Ammon's horn (tissue), 1 donor: ENCODE data around the gene TMEM181.

Experiments used
- DNase-seq: peaks from one replicate; pipeline ENCODE4 v3.0.0-alpha.2; 2016; ENCODE audit warnings: low spot score

The TMEM181 gene

GRCh38 chr6:158561938-158562337 lies 2.0 kb downstream of the TMEM181 start:
- no peak for DNase-seq

DNA sequence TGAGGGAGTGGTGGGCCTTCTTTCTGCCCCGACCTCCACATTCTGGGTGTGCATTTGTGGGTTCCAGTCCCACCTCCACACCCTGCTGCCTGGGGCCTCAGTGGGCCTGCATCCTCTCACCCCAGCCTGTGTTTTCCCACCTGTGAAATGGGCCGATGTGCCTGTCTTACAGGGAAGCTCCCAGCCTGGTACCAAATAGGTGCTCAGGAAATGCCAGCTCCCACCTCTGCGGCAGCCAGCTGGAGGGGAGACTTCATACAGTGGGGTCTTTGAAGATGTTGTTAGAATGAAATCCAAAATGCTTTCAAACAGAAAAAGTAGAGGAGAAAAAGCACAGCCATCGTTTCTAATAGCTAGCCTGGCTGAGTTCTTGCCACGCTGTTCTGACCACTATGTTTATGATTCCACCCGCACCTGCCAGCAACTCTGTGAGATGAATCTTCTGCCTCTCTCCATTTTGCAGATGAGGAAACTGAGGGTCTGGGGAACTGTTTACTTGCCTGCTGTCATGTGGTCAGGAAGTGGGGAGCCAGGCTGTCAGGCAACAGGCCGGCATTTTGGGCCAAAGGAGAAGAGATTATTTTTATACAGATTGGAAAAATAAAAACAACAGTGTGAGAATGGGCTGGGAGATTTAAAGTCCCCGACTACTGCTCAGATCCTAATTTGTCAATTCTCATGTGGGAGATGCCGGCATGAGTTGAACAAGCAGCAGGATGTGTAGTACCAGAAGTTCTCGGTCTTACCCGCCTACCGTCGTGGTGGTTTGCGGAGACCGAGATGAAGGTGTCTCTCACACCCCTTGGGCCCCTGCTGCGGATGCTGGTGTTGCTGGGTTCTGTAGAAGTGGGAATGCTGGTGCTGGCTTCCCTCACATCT lies 4.6 kb downstream of the TMEM181 start:
- no peak for DNase-seq

GRCh38 chr6:158565122-158565429 lies 5.2 kb downstream of the TMEM181 start:
- DNase-seq = no peak

DNA sequence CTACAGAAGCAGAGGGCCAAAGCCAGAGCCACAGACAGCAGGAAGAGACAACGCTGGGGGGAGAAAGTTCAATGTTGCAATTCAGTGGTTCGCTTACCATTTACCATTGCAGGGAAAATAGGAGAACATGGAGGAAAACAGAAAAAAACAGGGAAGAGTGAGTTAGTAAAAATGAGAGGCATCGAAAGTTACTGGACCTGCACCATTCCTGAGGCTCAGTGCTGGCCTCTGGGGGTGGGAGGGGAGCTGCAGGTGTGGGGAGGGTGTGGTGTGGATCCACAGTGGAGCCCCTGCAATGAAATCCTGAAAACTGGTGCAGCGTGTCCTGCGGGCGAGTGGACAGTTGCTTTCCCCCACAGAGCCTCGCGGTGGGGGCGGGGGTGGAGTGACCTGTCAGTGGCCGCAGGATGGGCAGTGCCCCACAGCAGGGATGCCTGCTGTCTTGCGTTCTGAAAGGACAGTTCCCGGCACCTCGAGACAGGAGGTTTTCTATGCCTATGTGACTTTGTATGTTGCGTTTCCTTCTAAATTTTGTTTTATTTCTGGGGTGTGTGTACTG lies 5.7 kb downstream of the TMEM181 start:
- DNase-seq = no peak

GRCh38 chr6:158566207-158566818 lies 6.4 kb downstream of the TMEM181 start:
- DNase-seq = no peak

DNA sequence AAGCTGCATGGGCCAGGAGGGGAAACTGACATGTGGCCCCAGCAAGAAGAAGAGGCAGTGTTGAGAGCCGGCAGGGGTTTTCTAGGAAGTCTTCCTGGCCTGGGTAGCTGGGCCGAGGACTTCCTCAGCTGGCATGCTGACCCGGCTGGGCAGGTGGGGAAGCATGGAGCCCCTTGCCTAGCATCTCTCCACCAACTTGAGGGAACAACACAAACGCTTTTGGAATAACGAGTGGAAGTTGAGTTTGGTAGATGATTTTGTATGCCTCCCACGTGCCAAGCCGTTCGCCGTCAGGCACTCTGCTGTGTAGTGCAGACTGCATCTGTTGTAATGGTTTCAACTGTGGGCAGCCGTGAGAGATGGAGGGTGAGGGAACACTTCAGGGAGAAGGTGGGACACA lies 7.3 kb downstream of the TMEM181 start:
- DNase-seq = peak; percentile 66

DNA sequence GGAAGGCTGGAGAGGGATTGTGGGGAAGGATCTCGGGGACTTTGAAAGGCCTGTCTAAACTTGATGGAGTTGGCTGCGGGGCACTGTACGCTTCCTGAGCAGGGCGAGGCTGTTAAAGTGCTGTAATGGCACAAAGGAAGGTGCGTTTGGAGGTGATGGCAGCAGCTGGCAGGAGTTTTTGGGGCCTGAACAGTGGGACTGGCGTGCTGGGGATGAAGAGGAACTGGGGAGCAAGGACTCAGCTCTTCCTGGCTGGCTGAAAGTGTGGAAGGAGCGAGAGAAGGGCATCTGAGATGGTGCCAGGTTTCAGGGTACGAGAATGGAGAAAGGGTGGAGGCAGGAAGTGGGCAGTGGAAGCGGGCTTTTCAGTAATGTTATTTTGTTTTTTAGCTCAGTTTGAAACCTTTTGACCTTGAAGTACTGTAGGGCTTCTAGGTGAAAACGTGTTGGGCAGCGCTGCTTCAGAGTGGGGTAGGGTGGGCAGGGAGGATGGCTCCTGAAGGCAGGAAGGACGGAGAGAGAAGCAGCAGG lies 8.0 kb downstream of the TMEM181 start:
- no peak for DNase-seq

- DNase-seq = no peak
These were observed 8.7 kb downstream of the TMEM181 start for GRCh38 chr6:158568549-158568948.

DNA sequence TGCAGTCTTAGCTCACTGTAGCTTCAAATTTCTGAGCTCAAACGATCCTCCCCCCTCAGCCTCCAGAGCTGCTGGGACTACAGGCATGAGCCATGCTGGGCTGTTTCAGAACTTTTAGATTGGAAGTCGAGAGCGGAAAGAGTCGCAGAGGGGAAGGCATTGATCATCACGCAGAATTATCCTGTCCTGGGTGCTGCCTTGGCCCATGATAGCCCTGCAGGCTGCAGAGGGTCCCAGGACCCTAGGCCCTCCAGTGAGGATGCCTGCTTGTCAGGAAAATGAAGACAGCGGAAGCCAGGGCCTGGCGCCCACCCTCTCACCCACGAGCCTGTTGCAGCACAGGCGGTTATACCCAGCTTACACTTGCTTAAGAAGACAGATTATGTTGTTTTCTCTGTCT lies 9.1 kb downstream of the TMEM181 start:
- DNase-seq = no peak

DNA sequence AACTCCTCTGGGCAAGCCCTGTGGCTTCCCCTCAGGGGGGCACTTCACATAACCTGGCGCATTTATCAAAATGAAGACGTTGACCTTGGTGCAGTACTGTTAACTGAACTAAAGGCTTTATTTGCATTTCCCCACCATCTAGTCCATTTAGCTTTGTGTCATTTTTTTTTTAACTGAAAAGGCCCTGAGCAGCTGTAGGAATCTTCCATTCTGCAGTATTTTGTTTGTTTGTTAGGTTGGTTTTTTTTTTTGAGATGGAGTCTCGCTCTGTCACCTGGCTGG lies 10.7 kb downstream of the TMEM181 start:
- DNase-seq = no peak

- no peak for DNase-seq
These were observed 12.1 kb downstream of the TMEM181 start for GRCh38 chr6:158571826-158572652.

- no peak for DNase-seq
These were observed 13.0 kb downstream of the TMEM181 start for GRCh38 chr6:158572653-158573541.

DNA sequence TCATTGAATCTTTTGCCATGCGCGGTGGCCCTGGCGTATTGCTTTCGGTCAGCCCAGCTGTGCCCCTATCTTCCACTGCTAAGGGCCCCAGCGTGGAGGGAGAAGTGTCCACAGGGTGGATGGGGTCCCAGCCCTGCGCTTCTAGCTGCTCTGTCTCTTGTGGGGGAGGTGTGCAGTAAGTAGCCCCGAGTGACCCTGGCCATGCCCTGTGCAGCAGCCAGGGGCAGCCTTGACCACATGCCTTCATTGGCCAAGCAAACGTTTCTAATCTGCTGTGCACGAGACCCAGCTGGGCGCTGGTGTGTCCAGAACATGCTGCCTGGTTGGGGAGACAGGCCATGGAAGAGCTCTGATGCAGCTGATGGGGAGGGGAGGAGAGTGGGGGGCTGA lies 13.6 kb downstream of the TMEM181 start:
- no peak for DNase-seq

- DNase-seq = no peak
These were observed 14.9 kb downstream of the TMEM181 start for GRCh38 chr6:158574800-158575199.

DNA sequence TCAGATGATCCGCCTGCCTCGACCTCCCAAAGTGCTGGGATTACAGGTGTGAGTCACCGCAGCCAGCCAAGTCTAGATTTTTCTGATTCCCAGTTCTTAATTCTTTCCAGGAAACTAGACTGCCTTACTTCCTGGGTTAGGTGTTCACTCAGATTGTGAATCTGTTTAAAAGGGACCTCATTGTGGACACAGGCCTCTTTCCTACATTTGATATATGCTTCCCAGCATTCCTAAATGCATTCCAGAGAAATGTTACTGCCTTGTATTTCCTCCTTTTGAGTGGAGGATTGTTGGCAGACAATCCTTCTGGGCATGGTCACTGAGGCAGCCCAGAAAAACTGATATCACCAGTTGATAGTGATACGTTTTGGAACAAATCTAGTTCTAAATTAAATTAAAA lies 15.7 kb downstream of the TMEM181 start:
- no peak for DNase-seq

GRCh38 chr6:158584236-158584651 lies 24.4 kb downstream of the TMEM181 start:
- no peak for DNase-seq

DNA sequence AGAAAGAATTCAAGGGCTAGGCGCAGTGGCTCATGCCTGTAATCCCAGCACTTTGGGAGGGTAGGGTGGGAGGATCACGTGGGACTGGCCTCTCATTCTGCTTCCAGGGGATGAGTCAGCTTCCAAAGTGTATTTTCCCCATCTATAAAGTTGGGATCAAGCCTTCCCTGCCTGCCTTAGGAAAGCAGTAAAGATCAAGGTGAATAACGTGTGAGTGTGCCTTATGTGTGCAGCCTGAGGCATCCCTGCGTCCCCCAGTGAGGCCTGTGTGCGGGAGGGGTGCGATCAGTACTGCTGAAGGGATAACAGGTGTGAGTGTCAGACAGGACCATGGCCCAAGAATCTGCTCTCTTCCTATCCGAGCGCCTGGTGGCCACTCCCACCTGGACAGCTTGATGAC lies 26.8 kb downstream of the TMEM181 start:
- DNase-seq = no peak

DNA sequence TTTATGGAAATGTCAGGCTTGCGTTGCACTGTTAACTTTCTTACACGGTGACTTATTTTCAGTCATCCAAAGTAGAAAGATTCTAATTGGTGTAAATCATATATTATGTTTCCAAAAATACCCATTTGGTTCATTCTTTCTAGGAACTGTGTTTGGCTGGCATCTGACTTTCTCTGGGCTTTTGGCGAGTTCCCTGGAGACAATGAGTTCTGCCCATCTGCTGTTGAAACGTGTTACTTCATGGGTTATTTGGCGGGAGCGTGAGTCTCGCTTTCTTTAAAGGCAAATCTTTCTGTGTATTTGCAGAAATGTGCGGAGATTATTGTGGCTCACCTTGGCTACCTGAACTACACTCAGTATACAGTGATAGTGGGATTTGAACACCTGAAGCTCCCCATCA lies 29.5 kb downstream of the TMEM181 start:
- DNase-seq = no peak

DNA sequence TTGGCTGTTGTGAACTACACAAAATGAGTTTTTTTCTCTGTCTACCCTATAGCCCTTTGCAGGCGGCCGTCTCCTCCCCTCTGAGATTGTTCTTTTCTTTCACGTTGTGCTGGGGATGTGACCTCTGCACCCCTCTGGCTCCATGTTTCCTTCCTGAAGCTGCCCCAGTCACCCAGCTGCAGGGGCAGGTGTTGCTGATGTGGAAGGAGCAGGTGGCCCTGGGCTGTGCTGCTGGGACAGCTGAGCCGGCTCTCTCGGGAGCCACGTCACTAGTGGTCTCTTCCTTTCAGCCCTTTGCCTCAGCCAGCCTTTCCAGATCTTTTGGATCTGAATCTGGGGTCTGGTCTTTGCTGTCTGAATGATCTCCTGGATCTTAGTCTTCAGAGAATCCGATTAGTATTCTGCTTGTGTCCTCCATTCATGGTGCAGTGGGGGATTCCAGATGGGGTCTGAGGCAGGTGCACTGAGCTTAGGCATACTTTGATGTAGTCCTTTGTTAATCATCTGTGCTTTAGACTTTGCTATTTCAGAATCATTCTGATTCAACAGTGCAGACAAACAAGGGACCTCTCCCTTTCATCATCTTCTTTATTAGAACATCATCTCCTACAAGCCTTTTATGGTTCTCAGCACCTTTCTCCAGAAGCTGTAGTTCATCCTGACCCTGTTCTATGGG lies 31.4 kb downstream of the TMEM181 start:
- no peak for DNase-seq

DNA sequence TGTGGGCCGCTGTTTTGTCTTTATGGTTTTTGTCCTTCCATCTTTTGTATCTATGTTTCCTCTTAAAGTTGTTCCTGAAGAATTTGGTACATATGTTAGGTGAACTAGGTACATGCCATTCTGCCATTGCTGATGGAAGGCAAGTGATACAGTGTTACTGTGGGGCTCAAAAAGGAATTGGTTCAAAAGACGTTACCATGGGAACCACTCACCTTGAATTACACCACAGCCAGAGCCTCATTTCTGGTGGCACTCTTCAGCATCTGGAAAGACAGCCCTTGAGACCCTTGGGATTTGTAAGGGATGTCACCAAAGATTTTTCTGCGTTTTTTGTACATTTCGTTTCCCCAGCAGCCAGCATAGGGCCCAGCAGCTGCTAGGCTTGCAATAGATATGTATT lies 31.9 kb downstream of the TMEM181 start:
- no peak for DNase-seq

- no peak for DNase-seq
These were observed 33.8 kb downstream of the TMEM181 start for GRCh38 chr6:158593670-158594069.
